Heart left ventricle (tissue), 16 donors: ENCODE results near the gene DUSP28. TPM values are rescaled to one million over a fixed set of nuclear protein-coding genes. Genes with fewer than 3 reads are reported as not detected.

Experiments
- ATAC-seq, 4 donors: fragments of 200-7000 bp; cut with Tn5 transposase; one replicate each; pipeline ENCODE4 v1.9.1; 2020 to 2022; ENCODE audit warnings: moderate library complexity in 4 of 4, mild to moderate bottlenecking in 3 of 4, moderate number of reproducible peaks in 1 of 4
- DNase-seq, 5 donors: peaks; one replicate each; pipeline ENCODE4 v3.0.0-alpha.2; 2020
- H3K27ac ChIP-seq, 12 donors: fragments of 200-600 bp; sonication (generic) in 4 of 12; one replicate each; pipeline versions ENCODE4 v1.5.0 to v1.8.0; 2016 to 2022; ENCODE audit warnings: mild to moderate bottlenecking in 2 of 12
- H3K27me3 ChIP-seq, 9 donors: fragments of 200-600 bp; sonication (generic) in 2 of 9; one replicate each; pipeline versions ENCODE4 v1.5.1 to v1.8.0; 2016 to 2022; ENCODE audit warnings: mild to moderate bottlenecking in 3 of 9
- H3K36me3 ChIP-seq, 9 donors: fragments of 200-600 bp; sonication (generic) in 2 of 9; one replicate each; pipeline versions ENCODE4 v1.5.0 to v1.8.0; 2018 to 2022; ENCODE audit warnings: mild to moderate bottlenecking in 2 of 9
- H3K4me1 ChIP-seq, 12 donors: fragments of 200-600 bp; sonication (generic) in 4 of 12; one replicate each; pipeline versions ENCODE4 v1.5.0 to v1.8.0; 2016 to 2022; ENCODE audit warnings: mild to moderate bottlenecking in 3 of 12
- H3K4me3 ChIP-seq, 12 donors: fragments of 200-600 bp; sonication (generic) in 4 of 12; one replicate each; pipeline versions ENCODE4 v1.5.0 to v1.8.0; 2017 to 2022; ENCODE audit warnings: mild to moderate bottlenecking in 9 of 12, moderate library complexity in 4 of 12
- H3K9me3 ChIP-seq, 12 donors: fragments of 200-600 bp; sonication (generic) in 4 of 12; one replicate each; pipeline versions ENCODE4 v1.5.0 to v1.8.0; 2016 to 2022; ENCODE audit warnings: mild to moderate bottlenecking in 1 of 12
- POLR2A ChIP-seq, 2 donors: fragments of 450-650 bp; IDR thresholded peaks; one replicate each; pipeline ENCODE4 v1.6.1; 2017; ENCODE audit warnings: antibody characterized with exemption in 2 of 2, mild to moderate bottlenecking in 2 of 2, moderate library complexity in 2 of 2
- WGBS, 4 donors: extraction: QIAGEN DNeasy Blood & Tissue Kit in 2 of 4; methylation state at CpG; one replicate each; pipeline versions ENCODE4 v1.1.5 to v1.1.7; 2013 to 2018; 5-methylcytosine and 5-hydroxymethylcytosine counted together
- intact Hi-C, 10 donors: fragments of 100-400 bp; cut with DNase I; formaldehyde crosslinking; loops; one replicate each; pipeline versions ENCODE4 v1.11.1 to v1.14.2; 2022
- polyA plus RNA-seq, 2 donors: library from polyadenylated mRNA; stranded (reverse); fragments of 200-250 nt; gene quantifications; one replicate each; pipeline ENCODE4 v1.2.3, GENCODE V29; 2013
- total RNA-seq, 9 donors: library from RNA; depleted of rRNA in 2 of 9; stranded (reverse); fragments of >200 nt in 2 of 9; fragmentation: NEBNext Ultra II Directional in 3 of 9; extraction: Animal tissue kit (Norgen Biotek cat#: 25700) in 3 of 9; gene quantifications; one replicate each; pipeline versions ENCODE4 v1.1.0 to v1.2.4, GENCODE V29; 2016 to 2023
- TF ChIP-seq, protein P1 (sequence below), 12 donors: fragments of 200-600 bp; sonication (generic) in 4 of 12; IDR thresholded peaks; one replicate each; pipeline versions ENCODE4 v1.5.0 to v1.8.0; 2018 to 2022; ENCODE audit warnings: antibody characterized with exemption in 12 of 12, mild to moderate bottlenecking in 5 of 12
- donor health status: ischemic (EF 13 %, LVEDD 7.1; RV severe dilation, severe dysfunction).
- donor health status: healthy with polysubstance abuse.
- donor health status: DM: no; HTN: yes; CAD: no.
- donor health status: DM: no; HTN: no; CAD: no.
- donor health status: ischemic (EF 25% LVEDD 6.9; RV normal size, moderate dysfunction).
- donor health status: ischemic (EF 25% LVEDD 5.7; RV mildly dilated, moderate dysfunction).
- donor health status: healthy.
- donor health status: DM: yes; HTN: yes; CAD: no.
- donor health status: ischemic (EF 35%, LVEDD 5.7; RV mildly dilated, moderate dysfunction).
- donor health status: nonischemic (EF 11% LVEDD 7.7; RV severe dilation, severe dysfunction).
- donor health status: DM: yes; HTN: yes; CAD: no.
- donor health status: PGD.
- donor health status: ischemic (EF 29% LVEDD 5.4; RV normal size, mild dysfunction).
- donor health status: nonischemic (EF 23%, LVEDD 6.1; RV moderate dilation, normal function).

DUSP28 gene
- total and polyA plus RNA-seq, 11 donors, result 3.6 to 23.9 (median 13.3) TPM

DNA sequence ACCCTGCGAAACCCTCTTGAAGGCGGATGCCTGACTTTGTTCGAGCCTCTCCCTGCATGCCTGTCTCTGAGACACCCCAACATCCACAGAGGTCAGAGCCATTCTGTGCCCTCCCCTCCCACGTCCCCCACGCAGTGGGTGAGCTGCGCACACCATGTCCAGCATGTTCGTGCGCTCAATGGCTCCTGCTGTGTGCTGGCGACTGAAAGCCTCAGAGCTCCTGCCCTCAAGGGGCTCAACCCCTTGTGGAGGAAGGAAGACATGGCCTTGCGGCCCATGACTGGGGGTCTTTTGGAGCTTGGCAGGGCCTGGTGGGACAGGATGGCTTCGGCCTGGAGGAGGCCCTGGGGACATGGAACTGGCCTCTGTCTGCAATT, 48.1 kb upstream of the DUSP28 start:
- 95 to 97% (median 97%) methylated on average over 10 to 11 of the region's 11 CpGs for WGBS, 4 donors
- H3K4me3 ChIP-seq, result no peak overlapping the region
- no peak for DNase-seq
- TF ChIP-seq, protein P1, sequence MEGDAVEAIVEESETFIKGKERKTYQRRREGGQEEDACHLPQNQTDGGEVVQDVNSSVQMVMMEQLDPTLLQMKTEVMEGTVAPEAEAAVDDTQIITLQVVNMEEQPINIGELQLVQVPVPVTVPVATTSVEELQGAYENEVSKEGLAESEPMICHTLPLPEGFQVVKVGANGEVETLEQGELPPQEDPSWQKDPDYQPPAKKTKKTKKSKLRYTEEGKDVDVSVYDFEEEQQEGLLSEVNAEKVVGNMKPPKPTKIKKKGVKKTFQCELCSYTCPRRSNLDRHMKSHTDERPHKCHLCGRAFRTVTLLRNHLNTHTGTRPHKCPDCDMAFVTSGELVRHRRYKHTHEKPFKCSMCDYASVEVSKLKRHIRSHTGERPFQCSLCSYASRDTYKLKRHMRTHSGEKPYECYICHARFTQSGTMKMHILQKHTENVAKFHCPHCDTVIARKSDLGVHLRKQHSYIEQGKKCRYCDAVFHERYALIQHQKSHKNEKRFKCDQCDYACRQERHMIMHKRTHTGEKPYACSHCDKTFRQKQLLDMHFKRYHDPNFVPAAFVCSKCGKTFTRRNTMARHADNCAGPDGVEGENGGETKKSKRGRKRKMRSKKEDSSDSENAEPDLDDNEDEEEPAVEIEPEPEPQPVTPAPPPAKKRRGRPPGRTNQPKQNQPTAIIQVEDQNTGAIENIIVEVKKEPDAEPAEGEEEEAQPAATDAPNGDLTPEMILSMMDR (IDR thresholded peaks at IDR 0.05), result no peak
- no peak for TF ChIP-seq POLR2A (IDR thresholded peaks at IDR 0.05)
- no peak for ATAC-seq
- H3K27ac ChIP-seq, result no peak overlapping the region
- intact Hi-C loops, result loop anchor here in 9 of 10 donors (5.0 to 10.0 kb wide), 4 partner anchors 190 to 330 kb away; no protein-coding TSS in a partner anchor
- H3K4me1 ChIP-seq, result peaks cover 0 to 9% (median 1%) of the 10 kb centered on the region in 12 donors
- peaks cover 0 to 29% (median 0%) of the 10 kb centered on the region in 9 donors for H3K36me3 ChIP-seq
- H3K27me3 ChIP-seq, result no peaks in the 10 kb centered on the region
- H3K9me3 ChIP-seq, result no peaks in the 10 kb centered on the region

DNA sequence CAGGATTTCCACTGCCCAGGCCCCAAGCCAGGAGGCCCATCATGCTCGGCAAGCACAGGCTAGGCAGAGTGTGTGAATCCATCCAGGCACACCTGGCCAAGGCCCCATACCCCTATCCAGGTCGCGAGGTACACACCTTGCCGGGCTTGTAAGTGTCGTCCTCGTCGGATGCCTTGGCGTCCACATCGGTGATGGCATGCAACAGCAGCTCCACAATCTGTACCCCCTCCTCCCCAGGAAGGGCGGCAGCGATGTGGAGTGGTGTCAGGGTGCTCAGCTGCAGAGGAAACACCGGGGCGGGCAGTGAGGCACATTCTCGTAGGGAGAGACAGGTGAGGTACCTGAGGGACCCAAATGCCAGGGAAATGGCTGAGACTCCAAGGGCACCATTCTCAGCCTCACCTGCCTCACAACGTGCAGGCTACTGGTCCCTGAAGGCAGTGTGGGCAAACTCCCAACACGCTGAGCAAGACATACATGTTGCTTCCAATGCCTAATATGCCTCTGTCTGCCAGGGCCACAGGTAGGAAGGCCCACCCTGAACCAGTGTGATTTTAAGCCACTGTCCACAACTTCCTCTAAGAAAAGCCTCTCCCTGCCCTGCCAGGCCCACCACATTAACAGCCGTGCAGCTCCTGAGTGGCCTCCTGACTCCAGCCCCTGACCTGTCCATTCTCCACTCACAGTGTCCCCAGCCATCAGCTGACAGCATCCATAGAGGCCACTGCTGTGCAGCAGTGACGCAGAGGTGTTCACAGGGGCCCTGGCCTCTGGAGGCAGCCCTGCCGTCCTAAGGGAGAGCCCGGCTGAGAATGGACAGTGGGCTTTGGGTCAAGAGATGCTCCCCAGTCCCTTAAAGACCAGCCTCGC, 47.3 kb upstream of the DUSP28 start:
- Histone ChIP-seq H3K27me3 (no peaks in the 10 kb centered on the region), H3K4me1 (peaks cover 0 to 9% (median 1%) of the 10 kb centered on the region in 12 donors), H3K4me3 (no peak overlapping the region), H3K27ac (no peak overlapping the region), H3K9me3 (no peaks in the 10 kb centered on the region), H3K36me3 (peaks cover 0 to 29% (median 0%) of the 10 kb centered on the region in 9 donors)
- TF ChIP-seq, protein P1 (IDR thresholded peaks at IDR 0.05), result no peak
- TF ChIP-seq POLR2A (IDR thresholded peaks at IDR 0.05), result no peak
- ATAC-seq (no peak), DNase-seq (no peak)
- WGBS, 4 donors, result 92 to 98% (median 96%) methylated on average over 18 to 21 of the region's 21 CpGs
- intact Hi-C loops, result loop anchor here in 9 of 10 donors (5.0 to 10.0 kb wide), 4 partner anchors 189 to 329 kb away; no protein-coding TSS in a partner anchor

DNA sequence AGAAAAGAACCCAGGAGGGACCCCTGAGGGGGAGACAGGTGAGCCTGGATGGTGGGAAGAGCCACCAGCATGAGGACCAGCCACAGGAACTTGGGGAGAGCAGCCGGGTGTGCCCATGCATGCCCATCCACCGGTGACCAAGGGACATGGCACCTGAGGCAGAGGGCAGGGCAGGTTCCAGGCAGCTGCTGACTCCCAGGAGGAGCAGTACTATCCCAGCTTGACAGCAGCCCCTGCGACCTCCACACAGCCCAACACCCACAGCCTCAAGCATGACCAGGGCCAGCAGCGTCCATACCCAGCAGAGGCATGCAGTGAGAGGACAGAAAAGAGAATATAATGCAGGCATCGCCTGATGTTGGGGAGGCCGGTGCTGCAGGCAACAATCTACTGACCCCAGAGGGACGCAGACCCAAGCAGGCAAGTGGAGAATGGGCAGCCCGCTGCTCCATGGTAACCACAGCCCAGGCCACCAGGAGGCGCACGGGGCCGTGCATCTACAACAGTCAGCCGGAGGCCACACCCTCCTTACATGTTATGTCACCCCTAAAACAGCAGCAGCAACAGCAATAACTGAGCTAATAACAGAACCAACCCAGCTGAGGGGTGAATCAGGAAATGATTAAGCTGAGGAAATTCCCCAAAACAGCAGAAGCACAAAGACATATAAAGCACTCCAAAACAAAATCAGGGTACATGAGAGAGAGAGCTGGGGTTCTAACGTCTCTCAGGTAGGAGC, 46.4 kb upstream of the DUSP28 start:
- peak; percentile 65 to 96 (median 93) for ATAC-seq
- Histone ChIP-seq H3K9me3 (no peaks in the 10 kb centered on the region), H3K27me3 (no peaks in the 10 kb centered on the region), H3K36me3 (peaks cover 0 to 29% (median 0%) of the 10 kb centered on the region in 9 donors), H3K4me1 (peaks cover 0 to 9% (median 1%) of the 10 kb centered on the region in 12 donors), H3K4me3 (no peak overlapping the region), H3K27ac (no peak overlapping the region)
- TF ChIP-seq, protein P1 (IDR thresholded peaks at IDR 0.05), result peak; percentile 76 to 87 (median 80)
- TF ChIP-seq POLR2A (IDR thresholded peaks at IDR 0.05), result no peak
- intact Hi-C loops, result loop anchor here in 9 of 10 donors (5.0 to 10.0 kb wide), 4 partner anchors 189 to 329 kb away; no protein-coding TSS in a partner anchor
- WGBS, 4 donors, result 32 to 42% (median 41%) methylated on average over 9 to 13 of the region's 13 CpGs
- DNase-seq, result peak; percentile 74 to 90 (median 86)
